GM23338 (cell line): Measurements from ENCODE around the gene SMIM14. TPM values are rescaled to one million over a fixed set of nuclear protein-coding genes. Genes with fewer than 3 reads are reported as not detected.

Experiments used
- ATAC-seq: fragments of 200-7000 bp; cut with Tn5 transposase; 3 replicates; pipeline ENCODE4 v1.9.1; 2020
- DNase-seq: peaks from one replicate; pipeline ENCODE4 v3.0.0-alpha.2; 2015; ENCODE audit warnings: low spot score
- H2AFZ ChIP-seq: fragments of 200-600 bp; sonication (generic); 2 replicates; pipeline ENCODE4 v1.8.0; 2016; ENCODE audit warnings: antibody characterized with exemption, mild to moderate bottlenecking, moderate library complexity
- H3F3A ChIP-seq: fragments of 200-600 bp; sonication (generic); replicated peaks from 2 replicates; pipeline ENCODE4 v1.8.0; 2017; ENCODE audit warnings: antibody characterized with exemption, mixed run types, low read depth
- H3K27ac ChIP-seq: fragments of 200-600 bp; sonication (generic); 2 replicates; pipeline ENCODE4 v1.6.1; 2016; ENCODE audit warnings: low read depth
- H3K27me3 ChIP-seq: fragments of 200-600 bp; sonication (generic); 2 replicates; pipeline ENCODE4 v1.8.0; 2016; ENCODE audit warnings: mild to moderate bottlenecking, mixed run types, moderate library complexity; ENCODE audit not compliant: insufficient read depth
- H3K36me3 ChIP-seq: fragments of 200-600 bp; sonication (generic); 2 replicates; pipeline ENCODE4 v1.8.0; 2016; ENCODE audit warnings: mild to moderate bottlenecking; ENCODE audit not compliant: insufficient read depth
- H3K4me1 ChIP-seq: fragments of 200-600 bp; sonication (generic); 2 replicates; pipeline ENCODE4 v1.8.0; 2016; ENCODE audit warnings: mild to moderate bottlenecking, moderate library complexity; ENCODE audit not compliant: insufficient read depth
- H3K4me2 ChIP-seq: fragments of 200-600 bp; sonication (generic); 2 replicates; pipeline ENCODE4 v1.7.1; 2017; ENCODE audit warnings: mixed run types
- H3K4me3 ChIP-seq: fragments of 200-600 bp; sonication (generic); 2 replicates; pipeline ENCODE4 v1.6.1; 2016; ENCODE audit warnings: mixed run types
- H3K79me2 ChIP-seq: fragments of 200-600 bp; sonication (generic); replicated peaks from 2 replicates; pipeline ENCODE4 v1.8.0; 2017; ENCODE audit warnings: mild to moderate bottlenecking; ENCODE audit not compliant: insufficient read depth
- H3K9me2 ChIP-seq: fragments of 200-600 bp; sonication (generic); 2 replicates; pipeline ENCODE4 v1.8.0; 2017; ENCODE audit not compliant: insufficient read depth
- H4K20me1 ChIP-seq: fragments of 200-600 bp; sonication (generic); replicated peaks from 2 replicates; pipeline ENCODE4 v1.8.0; 2017; ENCODE audit warnings: mild to moderate bottlenecking; ENCODE audit not compliant: insufficient read depth
- H3K27ac Mint-ChIP-seq: 2 replicates; pipeline ENCODE4 v1.8.0; 2020; ENCODE audit warnings: inconsistent platforms, mild to moderate bottlenecking, moderate library complexity, mixed read lengths
- H3K27me3 Mint-ChIP-seq: 3 replicates; pipeline ENCODE4 v1.8.0; 2022; ENCODE audit warnings: low read depth, mild to moderate bottlenecking, moderate library complexity, mixed read lengths, inconsistent platforms; ENCODE audit not compliant: insufficient read depth, poor library complexity
- H3K36me3 Mint-ChIP-seq: 3 replicates; pipeline ENCODE4 v1.8.0; 2021; ENCODE audit warnings: low read depth, mild to moderate bottlenecking, inconsistent platforms, moderate library complexity, mixed read lengths
- H3K4me1 Mint-ChIP-seq: 3 replicates; pipeline ENCODE4 v1.8.0; 2020; ENCODE audit warnings: mild to moderate bottlenecking, inconsistent platforms, mixed read lengths
- H3K4me3 Mint-ChIP-seq: 3 replicates; pipeline ENCODE4 v1.8.0; 2021; ENCODE audit warnings: moderate library complexity, mild to moderate bottlenecking, inconsistent platforms, mixed read lengths
- H3K9me3 Mint-ChIP-seq: 3 replicates; pipeline ENCODE4 v1.8.0; 2020; ENCODE audit warnings: moderate library complexity, mild to moderate bottlenecking, inconsistent platforms, mixed read lengths
- CREB1 ChIP-seq: fragments of 250-450 bp; sonication (Bioruptor Pico); IDR thresholded peaks from 2 replicates; pipeline ENCODE4 v1.5.0; 2020; ENCODE audit warnings: low read depth, mild to moderate bottlenecking, moderate library complexity
- EZH2 ChIP-seq: fragments of 200-600 bp; sonication (generic); IDR thresholded peaks from one replicate; pipeline ENCODE4 v1.8.0; 2017; ENCODE audit warnings: antibody characterized with exemption, mild to moderate bottlenecking, low read depth; ENCODE audit not compliant: unreplicated experiment
- EZH2phosphoT487 ChIP-seq: fragments of 200-600 bp; sonication (generic); IDR thresholded peaks from one replicate; pipeline ENCODE4 v1.8.1; 2018; ENCODE audit warnings: antibody characterized with exemption; ENCODE audit not compliant: unreplicated experiment
- JUNB ChIP-seq: IDR thresholded peaks from one replicate; pipeline ENCODE4 v1.6.1; 2016; ENCODE audit warnings: antibody characterized with exemption; ENCODE audit not compliant: unreplicated experiment
- NANOG ChIP-seq: IDR thresholded peaks from 2 replicates; pipeline ENCODE4 v1.6.1; 2016; ENCODE audit warnings: antibody characterized with exemption, borderline replicate concordance
- STAT1 ChIP-seq: IDR thresholded peaks from one replicate; pipeline ENCODE4 v1.6.1; 2016; ENCODE audit warnings: antibody characterized with exemption; ENCODE audit not compliant: unreplicated experiment
- ZNF114 ChIP-seq: fragments of 250-450 bp; sonication (Bioruptor Pico); IDR thresholded peaks from 2 replicates; pipeline ENCODE4 v1.5.0; 2020; ENCODE audit warnings: mild to moderate bottlenecking, moderate library complexity
- ZNF331 ChIP-seq: fragments of 250-450 bp; sonication (Bioruptor Pico); IDR thresholded peaks from 2 replicates; pipeline ENCODE4 v1.5.0; 2020; ENCODE audit warnings: low read depth, mild to moderate bottlenecking, moderate library complexity
- polyA plus RNA-seq: library from polyadenylated mRNA; unstranded; fragments of >200 nt; fragmentation: Nextera tagmentation; extraction: Ambion mirVana; gene quantifications from 2 replicates; pipeline ENCODE4 v1.2.1, GENCODE V29; 2016
- total RNA-seq: library from RNA; depleted of rRNA; stranded (reverse); fragments of >200 nt; shearing (Covaris generic); gene quantifications from 2 replicates; pipeline ENCODE4 v1.2.3, GENCODE V29; 2014
- TF ChIP-seq, protein P1 (sequence below): fragments of 250-450 bp; sonication (Bioruptor Pico); IDR thresholded peaks from 2 replicates; pipeline ENCODE4 v1.5.0; 2020; ENCODE audit warnings: mild to moderate bottlenecking, moderate library complexity
- TF ChIP-seq, protein P2 (sequence below): IDR thresholded peaks from one replicate; pipeline ENCODE4 v1.6.1; 2018; ENCODE audit warnings: antibody characterized with exemption; ENCODE audit not compliant: unreplicated experiment
- TF ChIP-seq, protein P3 (sequence below), 2 experiments: fragments of 200-600 bp in 1 of 2; sonication (generic) in 1 of 2; conservative IDR thresholded peaks; 2 replicates each; pipeline versions ENCODE4 v1.5.1 to v1.6.1; 2016 to 2017; ENCODE audit warnings: antibody characterized with exemption in 2 of 2, low read depth in 2 of 2, mild to moderate bottlenecking in 2 of 2, moderate library complexity in 1 of 2

The SMIM14 gene
- total and polyA plus RNA-seq, 2 experiments from 2014 or later, result 29.0 to 52.6 TPM

DNA sequence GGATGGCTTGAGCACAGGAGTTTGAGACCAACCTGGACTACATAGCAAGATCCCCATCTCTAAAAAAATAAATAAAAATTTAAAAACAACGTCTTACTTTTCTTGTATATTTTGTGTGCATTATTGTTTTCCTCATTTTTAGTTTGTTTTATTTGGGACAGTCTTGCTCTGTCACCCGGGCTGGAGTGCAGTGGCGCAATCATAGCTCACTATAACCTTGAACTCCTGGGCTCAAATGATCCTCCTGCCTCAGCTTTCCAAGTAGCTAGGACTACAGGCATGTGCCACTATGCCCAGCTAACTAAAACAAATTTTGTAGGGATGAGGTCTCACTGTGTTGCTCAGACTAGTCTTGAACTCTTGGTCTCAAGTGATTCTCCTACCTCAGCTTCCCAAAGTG, 9.5 kb upstream of the SMIM14 start:
- Mint-ChIP-seq H3K9me3 (no peaks in the 10 kb centered on the region), H3K36me3 (peaks cover 6% of the 10 kb centered on the region; the same call in 2 of the 3 replicates), H3K4me3 (no peak overlapping the region), H3K27ac (no peak overlapping the region), H3K4me1 (no peaks in the 10 kb centered on the region), H3K27me3 (no peaks in the 10 kb centered on the region)
- Histone ChIP-seq H3K4me1 (no peaks in the 10 kb centered on the region), H3K27me3 (no peaks in the 10 kb centered on the region), H4K20me1 (no peaks in the 10 kb centered on the region), H3K79me2 (no peaks in the 10 kb centered on the region), H3K9me2 (no peaks in the 10 kb centered on the region), H3K27ac (no peak overlapping the region), H3K4me2 (no peak overlapping the region), H2AFZ (no peak overlapping the region), H3K36me3 (no peaks in the 10 kb centered on the region), H3K4me3 (no peak overlapping the region), H3F3A (no peaks in the 10 kb centered on the region)
- TF ChIP-seq, protein P1, sequence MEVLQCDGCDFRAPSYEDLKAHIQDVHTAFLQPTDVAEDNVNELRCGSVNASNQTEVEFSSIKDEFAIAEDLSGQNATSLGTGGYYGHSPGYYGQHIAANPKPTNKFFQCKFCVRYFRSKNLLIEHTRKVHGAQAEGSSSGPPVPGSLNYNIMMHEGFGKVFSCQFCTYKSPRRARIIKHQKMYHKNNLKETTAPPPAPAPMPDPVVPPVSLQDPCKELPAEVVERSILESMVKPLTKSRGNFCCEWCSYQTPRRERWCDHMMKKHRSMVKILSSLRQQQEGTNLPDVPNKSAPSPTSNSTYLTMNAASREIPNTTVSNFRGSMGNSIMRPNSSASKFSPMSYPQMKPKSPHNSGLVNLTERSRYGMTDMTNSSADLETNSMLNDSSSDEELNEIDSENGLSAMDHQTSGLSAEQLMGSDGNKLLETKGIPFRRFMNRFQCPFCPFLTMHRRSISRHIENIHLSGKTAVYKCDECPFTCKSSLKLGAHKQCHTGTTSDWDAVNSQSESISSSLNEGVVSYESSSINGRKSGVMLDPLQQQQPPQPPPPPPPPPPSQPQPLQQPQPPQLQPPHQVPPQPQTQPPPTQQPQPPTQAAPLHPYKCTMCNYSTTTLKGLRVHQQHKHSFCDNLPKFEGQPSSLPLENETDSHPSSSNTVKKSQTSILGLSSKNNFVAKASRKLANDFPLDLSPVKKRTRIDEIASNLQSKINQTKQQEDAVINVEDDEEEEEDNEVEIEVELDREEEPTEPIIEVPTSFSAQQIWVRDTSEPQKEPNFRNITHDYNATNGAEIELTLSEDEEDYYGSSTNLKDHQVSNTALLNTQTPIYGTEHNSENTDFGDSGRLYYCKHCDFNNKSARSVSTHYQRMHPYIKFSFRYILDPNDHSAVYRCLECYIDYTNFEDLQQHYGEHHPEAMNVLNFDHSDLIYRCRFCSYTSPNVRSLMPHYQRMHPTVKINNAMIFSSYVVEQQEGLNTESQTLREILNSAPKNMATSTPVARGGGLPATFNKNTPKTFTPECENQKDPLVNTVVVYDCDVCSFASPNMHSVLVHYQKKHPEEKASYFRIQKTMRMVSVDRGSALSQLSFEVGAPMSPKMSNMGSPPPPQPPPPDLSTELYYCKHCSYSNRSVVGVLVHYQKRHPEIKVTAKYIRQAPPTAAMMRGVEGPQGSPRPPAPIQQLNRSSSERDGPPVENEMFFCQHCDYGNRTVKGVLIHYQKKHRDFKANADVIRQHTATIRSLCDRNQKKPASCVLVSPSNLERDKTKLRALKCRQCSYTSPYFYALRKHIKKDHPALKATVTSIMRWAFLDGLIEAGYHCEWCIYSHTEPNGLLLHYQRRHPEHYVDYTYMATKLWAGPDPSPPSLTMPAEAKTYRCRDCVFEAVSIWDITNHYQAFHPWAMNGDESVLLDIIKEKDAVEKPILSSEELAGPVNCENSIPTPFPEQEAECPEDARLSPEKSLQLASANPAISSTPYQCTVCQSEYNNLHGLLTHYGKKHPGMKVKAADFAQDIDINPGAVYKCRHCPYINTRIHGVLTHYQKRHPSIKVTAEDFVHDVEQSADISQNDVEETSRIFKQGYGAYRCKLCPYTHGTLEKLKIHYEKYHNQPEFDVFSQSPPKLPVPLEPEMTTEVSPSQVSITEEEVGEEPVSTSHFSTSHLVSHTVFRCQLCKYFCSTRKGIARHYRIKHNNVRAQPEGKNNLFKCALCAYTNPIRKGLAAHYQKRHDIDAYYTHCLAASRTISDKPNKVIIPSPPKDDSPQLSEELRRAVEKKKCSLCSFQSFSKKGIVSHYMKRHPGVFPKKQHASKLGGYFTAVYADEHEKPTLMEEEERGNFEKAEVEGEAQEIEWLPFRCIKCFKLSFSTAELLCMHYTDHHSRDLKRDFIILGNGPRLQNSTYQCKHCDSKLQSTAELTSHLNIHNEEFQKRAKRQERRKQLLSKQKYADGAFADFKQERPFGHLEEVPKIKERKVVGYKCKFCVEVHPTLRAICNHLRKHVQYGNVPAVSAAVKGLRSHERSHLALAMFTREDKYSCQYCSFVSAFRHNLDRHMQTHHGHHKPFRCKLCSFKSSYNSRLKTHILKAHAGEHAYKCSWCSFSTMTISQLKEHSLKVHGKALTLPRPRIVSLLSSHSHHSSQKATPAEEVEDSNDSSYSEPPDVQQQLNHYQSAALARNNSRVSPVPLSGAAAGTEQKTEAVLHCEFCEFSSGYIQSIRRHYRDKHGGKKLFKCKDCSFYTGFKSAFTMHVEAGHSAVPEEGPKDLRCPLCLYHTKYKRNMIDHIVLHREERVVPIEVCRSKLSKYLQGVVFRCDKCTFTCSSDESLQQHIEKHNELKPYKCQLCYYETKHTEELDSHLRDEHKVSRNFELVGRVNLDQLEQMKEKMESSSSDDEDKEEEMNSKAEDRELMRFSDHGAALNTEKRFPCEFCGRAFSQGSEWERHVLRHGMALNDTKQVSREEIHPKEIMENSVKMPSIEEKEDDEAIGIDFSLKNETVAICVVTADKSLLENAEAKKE (CRISPR knock-in tag), result no peak
- TF ChIP-seq ZNF331 (CRISPR knock-in tag), result no peak
- no peak for TF ChIP-seq STAT1
- TF ChIP-seq EZH2, result no peak
- TF ChIP-seq CREB1, result no peak
- TF ChIP-seq, protein P2, sequence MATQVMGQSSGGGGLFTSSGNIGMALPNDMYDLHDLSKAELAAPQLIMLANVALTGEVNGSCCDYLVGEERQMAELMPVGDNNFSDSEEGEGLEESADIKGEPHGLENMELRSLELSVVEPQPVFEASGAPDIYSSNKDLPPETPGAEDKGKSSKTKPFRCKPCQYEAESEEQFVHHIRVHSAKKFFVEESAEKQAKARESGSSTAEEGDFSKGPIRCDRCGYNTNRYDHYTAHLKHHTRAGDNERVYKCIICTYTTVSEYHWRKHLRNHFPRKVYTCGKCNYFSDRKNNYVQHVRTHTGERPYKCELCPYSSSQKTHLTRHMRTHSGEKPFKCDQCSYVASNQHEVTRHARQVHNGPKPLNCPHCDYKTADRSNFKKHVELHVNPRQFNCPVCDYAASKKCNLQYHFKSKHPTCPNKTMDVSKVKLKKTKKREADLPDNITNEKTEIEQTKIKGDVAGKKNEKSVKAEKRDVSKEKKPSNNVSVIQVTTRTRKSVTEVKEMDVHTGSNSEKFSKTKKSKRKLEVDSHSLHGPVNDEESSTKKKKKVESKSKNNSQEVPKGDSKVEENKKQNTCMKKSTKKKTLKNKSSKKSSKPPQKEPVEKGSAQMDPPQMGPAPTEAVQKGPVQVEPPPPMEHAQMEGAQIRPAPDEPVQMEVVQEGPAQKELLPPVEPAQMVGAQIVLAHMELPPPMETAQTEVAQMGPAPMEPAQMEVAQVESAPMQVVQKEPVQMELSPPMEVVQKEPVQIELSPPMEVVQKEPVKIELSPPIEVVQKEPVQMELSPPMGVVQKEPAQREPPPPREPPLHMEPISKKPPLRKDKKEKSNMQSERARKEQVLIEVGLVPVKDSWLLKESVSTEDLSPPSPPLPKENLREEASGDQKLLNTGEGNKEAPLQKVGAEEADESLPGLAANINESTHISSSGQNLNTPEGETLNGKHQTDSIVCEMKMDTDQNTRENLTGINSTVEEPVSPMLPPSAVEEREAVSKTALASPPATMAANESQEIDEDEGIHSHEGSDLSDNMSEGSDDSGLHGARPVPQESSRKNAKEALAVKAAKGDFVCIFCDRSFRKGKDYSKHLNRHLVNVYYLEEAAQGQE, result no peak
- no peak for TF ChIP-seq JUNB
- TF ChIP-seq NANOG, result no peak
- TF ChIP-seq, protein P3, sequence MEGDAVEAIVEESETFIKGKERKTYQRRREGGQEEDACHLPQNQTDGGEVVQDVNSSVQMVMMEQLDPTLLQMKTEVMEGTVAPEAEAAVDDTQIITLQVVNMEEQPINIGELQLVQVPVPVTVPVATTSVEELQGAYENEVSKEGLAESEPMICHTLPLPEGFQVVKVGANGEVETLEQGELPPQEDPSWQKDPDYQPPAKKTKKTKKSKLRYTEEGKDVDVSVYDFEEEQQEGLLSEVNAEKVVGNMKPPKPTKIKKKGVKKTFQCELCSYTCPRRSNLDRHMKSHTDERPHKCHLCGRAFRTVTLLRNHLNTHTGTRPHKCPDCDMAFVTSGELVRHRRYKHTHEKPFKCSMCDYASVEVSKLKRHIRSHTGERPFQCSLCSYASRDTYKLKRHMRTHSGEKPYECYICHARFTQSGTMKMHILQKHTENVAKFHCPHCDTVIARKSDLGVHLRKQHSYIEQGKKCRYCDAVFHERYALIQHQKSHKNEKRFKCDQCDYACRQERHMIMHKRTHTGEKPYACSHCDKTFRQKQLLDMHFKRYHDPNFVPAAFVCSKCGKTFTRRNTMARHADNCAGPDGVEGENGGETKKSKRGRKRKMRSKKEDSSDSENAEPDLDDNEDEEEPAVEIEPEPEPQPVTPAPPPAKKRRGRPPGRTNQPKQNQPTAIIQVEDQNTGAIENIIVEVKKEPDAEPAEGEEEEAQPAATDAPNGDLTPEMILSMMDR (conservative IDR thresholded peaks at IDR 0.05; ENCODE audit: low read depth in 2 of 2), result no peak
- no peak for TF ChIP-seq EZH2phosphoT487
- TF ChIP-seq ZNF114 (CRISPR knock-in tag), result no peak
- ATAC-seq (no peak), DNase-seq (no peak)
